Fibroblast of mammary gland (primary cell): ENCODE measurements around the gene CYP19A1.

Source experiments
- DNase-seq: peaks from one replicate; pipeline ENCODE4 v3.0.0-alpha.2; 2010; ENCODE audit warnings: low read depth
- H3K4me3 ChIP-seq: 2 replicates; pipeline ENCODE4 v1.5.1; 2011; ENCODE audit warnings: low read depth, mild to moderate bottlenecking, low read length, moderate library complexity; ENCODE audit not compliant: control insufficient read depth
- TF ChIP-seq, protein P1 (sequence below): conservative IDR thresholded peaks from 2 replicates; pipeline ENCODE4 v1.5.1; 2011; ENCODE audit warnings: low read depth, low read length, inconsistent platforms; ENCODE audit not compliant: control insufficient read depth, insufficient read depth

Gene CYP19A1

DNA sequence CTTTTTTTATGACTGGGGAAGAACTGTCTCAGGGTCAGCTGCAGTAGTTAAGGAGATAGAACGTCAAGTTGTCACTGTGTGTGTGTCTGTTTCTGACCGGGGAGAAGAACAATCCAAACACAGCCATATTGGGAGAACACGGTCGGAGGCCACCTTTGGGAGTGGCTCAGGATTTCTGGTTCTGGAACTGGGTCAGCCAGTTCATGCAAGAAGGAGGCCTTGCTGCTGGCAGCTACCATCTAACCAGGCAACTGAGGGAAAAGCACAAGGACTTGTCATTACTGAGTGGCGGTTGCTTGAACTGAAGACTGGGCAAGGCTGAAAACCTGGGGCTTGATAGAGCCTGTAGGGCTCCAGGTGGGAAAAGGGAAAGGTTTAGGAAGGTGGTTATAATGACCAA lies 27.7 kb upstream of the CYP19A1 start:
- DNase-seq = no peak
- TF ChIP-seq, protein P1, sequence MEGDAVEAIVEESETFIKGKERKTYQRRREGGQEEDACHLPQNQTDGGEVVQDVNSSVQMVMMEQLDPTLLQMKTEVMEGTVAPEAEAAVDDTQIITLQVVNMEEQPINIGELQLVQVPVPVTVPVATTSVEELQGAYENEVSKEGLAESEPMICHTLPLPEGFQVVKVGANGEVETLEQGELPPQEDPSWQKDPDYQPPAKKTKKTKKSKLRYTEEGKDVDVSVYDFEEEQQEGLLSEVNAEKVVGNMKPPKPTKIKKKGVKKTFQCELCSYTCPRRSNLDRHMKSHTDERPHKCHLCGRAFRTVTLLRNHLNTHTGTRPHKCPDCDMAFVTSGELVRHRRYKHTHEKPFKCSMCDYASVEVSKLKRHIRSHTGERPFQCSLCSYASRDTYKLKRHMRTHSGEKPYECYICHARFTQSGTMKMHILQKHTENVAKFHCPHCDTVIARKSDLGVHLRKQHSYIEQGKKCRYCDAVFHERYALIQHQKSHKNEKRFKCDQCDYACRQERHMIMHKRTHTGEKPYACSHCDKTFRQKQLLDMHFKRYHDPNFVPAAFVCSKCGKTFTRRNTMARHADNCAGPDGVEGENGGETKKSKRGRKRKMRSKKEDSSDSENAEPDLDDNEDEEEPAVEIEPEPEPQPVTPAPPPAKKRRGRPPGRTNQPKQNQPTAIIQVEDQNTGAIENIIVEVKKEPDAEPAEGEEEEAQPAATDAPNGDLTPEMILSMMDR = no peak
- no peak overlapping the region for H3K4me3 ChIP-seq

DNA sequence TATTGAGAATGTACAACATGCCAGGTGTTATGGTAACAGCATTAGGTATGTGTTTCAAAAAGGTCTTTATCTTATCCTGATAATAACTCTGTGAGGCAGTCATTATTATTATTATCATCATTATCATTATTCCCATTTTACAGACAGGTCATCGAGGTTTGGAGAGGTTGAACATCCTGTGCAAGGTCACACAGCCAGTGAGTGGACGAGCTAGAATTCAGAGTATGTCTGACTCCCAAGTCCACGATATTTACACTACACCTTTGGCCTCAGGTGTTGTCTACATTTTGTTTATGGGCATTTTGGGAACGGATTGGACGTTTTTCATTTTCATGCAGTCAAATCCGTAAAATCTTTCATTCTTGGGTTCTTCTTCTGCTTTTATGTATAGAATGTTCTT lies 27.0 kb upstream of the CYP19A1 start:
- DNase-seq = no peak
- TF ChIP-seq, protein P1 = no peak
- H3K4me3 ChIP-seq = no peak overlapping the region

DNA sequence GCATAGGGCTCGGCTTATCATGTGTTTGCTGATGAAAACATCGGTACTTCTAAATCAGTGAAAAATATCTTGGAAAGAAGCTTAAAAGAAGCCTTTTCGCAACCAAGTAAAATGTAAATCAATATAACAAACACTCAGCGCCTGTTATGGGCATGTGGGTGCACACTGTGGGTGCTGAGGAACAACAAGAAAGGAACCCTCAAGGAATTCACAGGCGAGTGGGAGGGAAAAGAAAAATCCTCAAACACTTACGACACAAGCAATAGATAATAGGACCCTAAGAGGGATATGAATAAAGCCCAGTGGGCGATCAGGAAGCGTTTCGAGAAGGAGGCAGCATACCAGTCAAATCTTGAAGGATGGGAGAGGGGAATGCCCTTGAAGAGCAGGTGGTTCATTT lies 25.0 kb upstream of the CYP19A1 start:
- no peak for DNase-seq
- H3K4me3 ChIP-seq = no peak overlapping the region
- TF ChIP-seq, protein P1 = no peak

DNA sequence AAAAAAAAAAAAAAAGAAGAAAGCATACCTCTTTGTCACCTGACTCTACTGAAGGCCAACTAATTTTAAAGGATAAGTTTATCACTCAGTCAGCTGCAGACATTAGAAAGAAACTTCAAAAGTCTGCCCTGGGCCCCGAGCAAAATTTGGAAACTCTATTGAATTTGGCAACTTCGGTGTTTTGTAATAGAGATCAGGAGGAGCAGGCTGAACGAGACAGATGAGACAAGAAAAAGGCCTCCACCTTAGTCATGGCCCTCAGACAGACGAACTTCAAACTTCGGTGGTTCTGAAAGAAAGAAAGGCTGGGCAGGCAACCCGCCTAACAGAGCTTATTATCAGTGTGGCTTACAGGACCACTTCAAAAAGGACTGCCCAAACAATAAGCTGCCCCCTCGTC lies 21.6 kb upstream of the CYP19A1 start:
- no peak overlapping the region for H3K4me3 ChIP-seq
- TF ChIP-seq, protein P1 = no peak
- no peak for DNase-seq

DNA sequence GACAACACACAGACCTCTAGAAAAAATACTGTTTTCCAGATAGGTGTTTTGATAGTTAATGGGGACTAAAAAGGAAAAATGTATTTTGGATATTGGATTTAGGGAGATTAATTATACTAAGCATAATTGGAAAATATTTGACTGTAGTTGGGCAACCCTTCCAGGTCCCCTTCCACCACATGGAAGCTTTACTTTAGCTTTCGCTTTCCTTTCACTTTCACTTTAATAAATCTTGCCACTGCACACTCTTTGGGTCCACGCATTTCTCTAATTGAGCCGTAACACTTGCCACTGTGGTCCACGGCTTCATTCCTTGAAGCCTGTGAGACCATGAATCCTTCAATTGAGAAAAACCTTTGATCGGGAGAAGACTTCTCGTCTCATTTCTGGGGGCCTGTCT lies 18.6 kb upstream of the CYP19A1 start:
- DNase-seq = no peak
- H3K4me3 ChIP-seq = no peak overlapping the region
- TF ChIP-seq, protein P1 = no peak

DNA sequence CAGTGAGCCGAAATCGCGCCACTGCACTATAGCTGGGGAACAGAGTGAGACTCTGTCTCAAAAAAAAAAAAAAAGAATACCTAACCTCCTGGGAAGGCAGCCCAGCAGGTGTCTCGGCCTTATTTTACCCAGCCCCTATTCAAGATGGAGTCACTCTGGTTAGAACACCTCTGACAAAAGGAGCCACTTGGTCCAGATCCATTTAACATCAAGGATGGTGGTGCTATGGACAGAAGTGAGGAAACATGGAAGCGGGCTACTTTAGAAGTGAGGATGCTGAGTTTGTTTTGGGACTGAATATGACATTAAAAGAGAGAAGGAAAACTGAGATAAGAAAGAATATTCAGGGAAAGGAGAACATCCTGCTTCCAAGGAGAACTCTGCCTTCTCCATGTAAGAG lies 17.8 kb upstream of the CYP19A1 start:
- no peak overlapping the region for H3K4me3 ChIP-seq
- TF ChIP-seq, protein P1 = no peak
- no peak for DNase-seq

DNA sequence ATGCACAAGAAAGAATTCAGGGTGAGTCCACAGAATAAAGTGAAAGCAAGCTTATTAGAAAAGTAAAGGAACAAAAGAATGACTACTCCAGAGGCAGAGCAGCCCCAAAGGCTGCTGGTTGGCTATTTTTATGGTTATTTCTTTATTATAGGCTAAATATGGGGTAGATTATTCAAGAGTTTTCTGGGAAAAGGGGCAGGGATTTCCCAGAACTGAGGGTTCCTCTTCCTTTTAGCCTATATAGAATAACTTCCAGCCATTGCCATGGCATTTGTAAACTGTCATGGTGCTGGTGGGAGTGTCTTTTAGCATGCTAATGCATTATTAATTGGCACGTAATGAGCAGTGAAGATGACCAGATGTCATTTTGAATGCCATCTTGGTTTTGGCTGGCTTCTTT lies 16.7 kb upstream of the CYP19A1 start:
- no peak for DNase-seq
- TF ChIP-seq, protein P1 = no peak
- H3K4me3 ChIP-seq = no peak overlapping the region
